ENCODE measurements around the gene ISM2. TPM values are rescaled to one million over a fixed set of nuclear protein-coding genes. Genes with fewer than 3 reads are reported as not detected.

ISM2 gene
- total and polyA plus RNA-seq, 2 of the 8 experiments (the other 6 are each of a cell fraction or from before 2014, with no cell fraction given): 0.52 to 0.79 TPM

DNA sequence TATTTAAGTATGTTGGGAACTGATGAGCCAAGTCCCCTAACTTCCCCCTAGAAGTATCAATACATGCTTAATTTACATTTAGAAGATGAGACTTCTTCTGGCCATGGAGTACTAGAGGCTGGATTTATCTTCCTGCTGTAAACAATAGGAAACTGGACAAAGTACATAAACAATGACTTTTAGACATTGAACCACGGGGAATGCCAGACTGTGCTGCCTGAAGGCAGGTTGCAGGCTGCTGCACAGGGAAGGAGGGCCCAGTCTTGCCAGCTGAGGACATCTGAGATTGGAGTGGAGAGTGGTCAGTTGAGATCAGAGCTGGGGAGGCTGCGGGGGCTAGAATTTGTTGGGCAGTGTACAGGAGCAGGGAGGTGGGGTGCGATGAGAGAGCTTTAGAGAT is 24.5 kb upstream of the ISM2 start (continued):
- TF ChIP-seq, protein P1, sequence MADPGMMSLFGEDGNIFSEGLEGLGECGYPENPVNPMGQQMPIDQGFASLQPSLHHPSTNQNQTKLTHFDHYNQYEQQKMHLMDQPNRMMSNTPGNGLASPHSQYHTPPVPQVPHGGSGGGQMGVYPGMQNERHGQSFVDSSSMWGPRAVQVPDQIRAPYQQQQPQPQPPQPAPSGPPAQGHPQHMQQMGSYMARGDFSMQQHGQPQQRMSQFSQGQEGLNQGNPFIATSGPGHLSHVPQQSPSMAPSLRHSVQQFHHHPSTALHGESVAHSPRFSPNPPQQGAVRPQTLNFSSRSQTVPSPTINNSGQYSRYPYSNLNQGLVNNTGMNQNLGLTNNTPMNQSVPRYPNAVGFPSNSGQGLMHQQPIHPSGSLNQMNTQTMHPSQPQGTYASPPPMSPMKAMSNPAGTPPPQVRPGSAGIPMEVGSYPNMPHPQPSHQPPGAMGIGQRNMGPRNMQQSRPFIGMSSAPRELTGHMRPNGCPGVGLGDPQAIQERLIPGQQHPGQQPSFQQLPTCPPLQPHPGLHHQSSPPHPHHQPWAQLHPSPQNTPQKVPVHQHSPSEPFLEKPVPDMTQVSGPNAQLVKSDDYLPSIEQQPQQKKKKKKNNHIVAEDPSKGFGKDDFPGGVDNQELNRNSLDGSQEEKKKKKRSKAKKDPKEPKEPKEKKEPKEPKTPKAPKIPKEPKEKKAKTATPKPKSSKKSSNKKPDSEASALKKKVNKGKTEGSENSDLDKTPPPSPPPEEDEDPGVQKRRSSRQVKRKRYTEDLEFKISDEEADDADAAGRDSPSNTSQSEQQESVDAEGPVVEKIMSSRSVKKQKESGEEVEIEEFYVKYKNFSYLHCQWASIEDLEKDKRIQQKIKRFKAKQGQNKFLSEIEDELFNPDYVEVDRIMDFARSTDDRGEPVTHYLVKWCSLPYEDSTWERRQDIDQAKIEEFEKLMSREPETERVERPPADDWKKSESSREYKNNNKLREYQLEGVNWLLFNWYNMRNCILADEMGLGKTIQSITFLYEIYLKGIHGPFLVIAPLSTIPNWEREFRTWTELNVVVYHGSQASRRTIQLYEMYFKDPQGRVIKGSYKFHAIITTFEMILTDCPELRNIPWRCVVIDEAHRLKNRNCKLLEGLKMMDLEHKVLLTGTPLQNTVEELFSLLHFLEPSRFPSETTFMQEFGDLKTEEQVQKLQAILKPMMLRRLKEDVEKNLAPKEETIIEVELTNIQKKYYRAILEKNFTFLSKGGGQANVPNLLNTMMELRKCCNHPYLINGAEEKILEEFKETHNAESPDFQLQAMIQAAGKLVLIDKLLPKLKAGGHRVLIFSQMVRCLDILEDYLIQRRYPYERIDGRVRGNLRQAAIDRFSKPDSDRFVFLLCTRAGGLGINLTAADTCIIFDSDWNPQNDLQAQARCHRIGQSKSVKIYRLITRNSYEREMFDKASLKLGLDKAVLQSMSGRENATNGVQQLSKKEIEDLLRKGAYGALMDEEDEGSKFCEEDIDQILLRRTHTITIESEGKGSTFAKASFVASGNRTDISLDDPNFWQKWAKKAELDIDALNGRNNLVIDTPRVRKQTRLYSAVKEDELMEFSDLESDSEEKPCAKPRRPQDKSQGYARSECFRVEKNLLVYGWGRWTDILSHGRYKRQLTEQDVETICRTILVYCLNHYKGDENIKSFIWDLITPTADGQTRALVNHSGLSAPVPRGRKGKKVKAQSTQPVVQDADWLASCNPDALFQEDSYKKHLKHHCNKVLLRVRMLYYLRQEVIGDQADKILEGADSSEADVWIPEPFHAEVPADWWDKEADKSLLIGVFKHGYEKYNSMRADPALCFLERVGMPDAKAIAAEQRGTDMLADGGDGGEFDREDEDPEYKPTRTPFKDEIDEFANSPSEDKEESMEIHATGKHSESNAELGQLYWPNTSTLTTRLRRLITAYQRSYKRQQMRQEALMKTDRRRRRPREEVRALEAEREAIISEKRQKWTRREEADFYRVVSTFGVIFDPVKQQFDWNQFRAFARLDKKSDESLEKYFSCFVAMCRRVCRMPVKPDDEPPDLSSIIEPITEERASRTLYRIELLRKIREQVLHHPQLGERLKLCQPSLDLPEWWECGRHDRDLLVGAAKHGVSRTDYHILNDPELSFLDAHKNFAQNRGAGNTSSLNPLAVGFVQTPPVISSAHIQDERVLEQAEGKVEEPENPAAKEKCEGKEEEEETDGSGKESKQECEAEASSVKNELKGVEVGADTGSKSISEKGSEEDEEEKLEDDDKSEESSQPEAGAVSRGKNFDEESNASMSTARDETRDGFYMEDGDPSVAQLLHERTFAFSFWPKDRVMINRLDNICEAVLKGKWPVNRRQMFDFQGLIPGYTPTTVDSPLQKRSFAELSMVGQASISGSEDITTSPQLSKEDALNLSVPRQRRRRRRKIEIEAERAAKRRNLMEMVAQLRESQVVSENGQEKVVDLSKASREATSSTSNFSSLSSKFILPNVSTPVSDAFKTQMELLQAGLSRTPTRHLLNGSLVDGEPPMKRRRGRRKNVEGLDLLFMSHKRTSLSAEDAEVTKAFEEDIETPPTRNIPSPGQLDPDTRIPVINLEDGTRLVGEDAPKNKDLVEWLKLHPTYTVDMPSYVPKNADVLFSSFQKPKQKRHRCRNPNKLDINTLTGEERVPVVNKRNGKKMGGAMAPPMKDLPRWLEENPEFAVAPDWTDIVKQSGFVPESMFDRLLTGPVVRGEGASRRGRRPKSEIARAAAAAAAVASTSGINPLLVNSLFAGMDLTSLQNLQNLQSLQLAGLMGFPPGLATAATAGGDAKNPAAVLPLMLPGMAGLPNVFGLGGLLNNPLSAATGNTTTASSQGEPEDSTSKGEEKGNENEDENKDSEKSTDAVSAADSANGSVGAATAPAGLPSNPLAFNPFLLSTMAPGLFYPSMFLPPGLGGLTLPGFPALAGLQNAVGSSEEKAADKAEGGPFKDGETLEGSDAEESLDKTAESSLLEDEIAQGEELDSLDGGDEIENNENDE (IDR thresholded peaks at IDR 0.05; ENCODE audit: insufficient replicate concordance, low read length): no peak
- TF ChIP-seq TBP (IDR thresholded peaks at IDR 0.05; ENCODE audit: low read depth, low read length) (no peak), CEBPB (IDR thresholded peaks at IDR 0.05; ENCODE audit: low read depth, low read length) (no peak), SP1 (IDR thresholded peaks at IDR 0.05; ENCODE audit: low read depth, low read length) (no peak), CBX8 (IDR thresholded peaks at IDR 0.05; ENCODE audit: borderline replicate concordance, low read depth, low read length) (no peak), KDM5A (IDR thresholded peaks at IDR 0.05; ENCODE audit: low read length) (no peak), FOSL1 (IDR thresholded peaks at IDR 0.05; ENCODE audit: insufficient read depth, low read depth, low read length) (no peak), CHD2 (IDR thresholded peaks at IDR 0.05; ENCODE audit: low read length) (no peak), RNF2 (IDR thresholded peaks at IDR 0.05; ENCODE audit: borderline replicate concordance, low read depth, low read length, missing control alignments, poor library complexity, severe bottlenecking) (no peak), TCF12 (IDR thresholded peaks at IDR 0.05; ENCODE audit: low read depth, low read length) (no peak), SUZ12 (IDR thresholded peaks at IDR 0.05; ENCODE audit: low read length) (no peak), RBBP5 (IDR thresholded peaks at IDR 0.05; ENCODE audit: borderline replicate concordance, low read depth, low read length) (no peak)

Data from H1 (cell line).